Endometrial microvascular endothelial cells (primary cell): ENCODE data around the gene DHRS7. TPM values are rescaled to one million over a fixed set of nuclear protein-coding genes. Genes with fewer than 3 reads are reported as not detected.

Experiments used
- in situ Hi-C: cut with HindIII; loops from 2 replicates; pipeline ENCODE4 v1.10.0; 2017; ENCODE audit warnings: low sequenced_read_pairs, low pct_unique_long_range_greater_than_20kb; ENCODE audit errors: inconsistent ontology term
- total RNA-seq: library from RNA; depleted of rRNA; stranded (reverse); fragments of >200 nt; gene quantifications from one replicate; pipeline ENCODE4 v1.2.3, GENCODE V29; 2015; ENCODE audit errors: inconsistent ontology term

The DHRS7 gene, protein sequence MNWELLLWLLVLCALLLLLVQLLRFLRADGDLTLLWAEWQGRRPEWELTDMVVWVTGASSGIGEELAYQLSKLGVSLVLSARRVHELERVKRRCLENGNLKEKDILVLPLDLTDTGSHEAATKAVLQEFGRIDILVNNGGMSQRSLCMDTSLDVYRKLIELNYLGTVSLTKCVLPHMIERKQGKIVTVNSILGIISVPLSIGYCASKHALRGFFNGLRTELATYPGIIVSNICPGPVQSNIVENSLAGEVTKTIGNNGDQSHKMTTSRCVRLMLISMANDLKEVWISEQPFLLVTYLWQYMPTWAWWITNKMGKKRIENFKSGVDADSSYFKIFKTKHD
- total RNA-seq, result 53.1 TPM

DNA sequence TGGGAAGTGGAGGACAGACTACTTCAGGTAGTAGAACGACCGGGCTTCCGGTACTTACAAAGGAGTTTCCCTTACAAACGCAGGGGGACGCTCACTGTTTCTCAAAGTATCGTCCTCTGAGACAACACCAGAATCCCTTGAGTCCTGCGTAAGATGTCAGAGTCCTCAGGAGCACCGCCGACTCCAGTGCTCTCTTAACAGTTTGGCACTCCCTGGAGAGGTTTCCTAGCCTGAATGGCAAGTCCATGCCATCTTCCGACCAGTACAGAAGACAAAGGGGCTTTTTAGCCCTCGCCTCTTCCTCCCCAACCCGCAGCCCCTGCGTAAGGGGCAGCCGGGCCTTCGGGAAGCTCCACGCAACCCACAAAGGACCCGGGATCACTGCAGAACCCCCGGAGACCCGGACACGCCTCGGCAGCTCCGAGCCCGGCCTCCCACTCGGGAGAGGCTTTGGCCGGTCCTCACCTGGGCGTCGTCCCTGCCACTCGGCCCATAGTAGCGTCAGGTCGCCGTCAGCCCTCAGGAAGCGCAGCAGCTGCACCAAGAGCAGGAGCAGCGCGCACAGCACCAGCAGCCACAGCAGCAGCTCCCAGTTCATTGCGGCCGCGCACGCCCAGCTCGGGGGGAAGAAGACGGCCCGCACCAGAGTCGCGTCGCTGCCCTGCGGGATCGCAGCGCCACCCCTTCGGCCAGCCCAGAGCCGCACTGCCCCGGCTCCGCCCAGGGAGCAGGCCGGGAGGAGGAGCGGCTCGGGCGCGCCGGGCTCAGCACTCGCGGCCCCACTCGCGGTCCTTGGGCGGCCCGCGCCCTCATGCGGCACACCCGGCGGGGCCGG lies at the start of gene DHRS7:
TSS of gene DHRS7 (minus strand) at position 687 of the 835 bp plus-strand sequence. CDS start at position 598, 89 bp downstream.
- in situ Hi-C loops, result no loop called here

DNA sequence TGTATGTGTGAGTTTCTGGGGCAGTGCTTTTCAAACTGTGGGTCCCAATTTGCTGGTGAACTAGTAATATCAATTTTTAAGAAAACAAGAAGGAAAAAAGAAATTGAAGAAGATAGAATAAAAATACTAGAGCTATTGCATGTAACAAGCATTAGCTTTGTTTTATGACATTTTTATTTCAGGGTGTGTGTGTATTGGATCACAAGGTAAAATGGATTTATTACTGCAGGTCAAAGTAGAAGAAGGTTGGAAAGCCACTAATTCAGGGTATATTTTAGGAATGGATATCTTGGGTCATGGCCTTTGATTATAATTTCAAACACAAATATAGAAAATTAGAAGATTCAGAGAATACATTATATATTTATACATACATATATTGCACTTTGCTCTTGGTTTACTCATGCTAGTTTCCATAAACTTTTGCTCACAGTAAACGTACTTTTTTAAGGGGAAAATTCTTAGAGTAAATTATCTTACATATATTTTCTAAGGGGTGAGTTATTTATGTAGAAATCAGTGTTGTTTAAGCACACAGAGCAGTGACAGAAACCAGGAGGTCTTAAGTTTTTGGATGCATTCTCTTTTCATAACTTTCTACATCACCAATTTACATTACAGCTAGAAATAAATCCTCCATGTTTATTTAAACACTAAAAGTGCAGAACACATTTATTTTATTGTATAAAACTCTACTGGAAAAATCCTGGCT lies 49.4 kb upstream of the DHRS7 start:
- in situ Hi-C loops, result no loop called here

DNA sequence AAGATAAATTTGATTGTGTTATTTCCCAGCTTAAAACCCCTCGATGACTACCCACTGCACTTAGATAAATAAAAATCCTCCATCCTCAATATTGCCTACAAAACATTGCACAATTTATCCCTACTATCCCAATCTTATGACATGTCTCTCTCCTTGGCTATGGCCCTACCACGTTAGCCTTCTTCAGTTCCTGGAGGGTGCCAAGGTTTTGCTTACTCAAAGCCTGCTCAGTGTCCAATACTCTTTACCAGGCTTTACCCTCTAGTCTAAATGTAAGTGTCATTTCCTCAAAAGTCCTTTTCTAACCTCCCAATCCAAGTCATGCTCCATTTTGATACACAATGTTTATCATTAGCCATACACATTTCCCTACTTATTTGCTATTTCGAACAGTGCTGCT lies 48.8 kb upstream of the DHRS7 start:
- in situ Hi-C loops, result no loop called here

DNA sequence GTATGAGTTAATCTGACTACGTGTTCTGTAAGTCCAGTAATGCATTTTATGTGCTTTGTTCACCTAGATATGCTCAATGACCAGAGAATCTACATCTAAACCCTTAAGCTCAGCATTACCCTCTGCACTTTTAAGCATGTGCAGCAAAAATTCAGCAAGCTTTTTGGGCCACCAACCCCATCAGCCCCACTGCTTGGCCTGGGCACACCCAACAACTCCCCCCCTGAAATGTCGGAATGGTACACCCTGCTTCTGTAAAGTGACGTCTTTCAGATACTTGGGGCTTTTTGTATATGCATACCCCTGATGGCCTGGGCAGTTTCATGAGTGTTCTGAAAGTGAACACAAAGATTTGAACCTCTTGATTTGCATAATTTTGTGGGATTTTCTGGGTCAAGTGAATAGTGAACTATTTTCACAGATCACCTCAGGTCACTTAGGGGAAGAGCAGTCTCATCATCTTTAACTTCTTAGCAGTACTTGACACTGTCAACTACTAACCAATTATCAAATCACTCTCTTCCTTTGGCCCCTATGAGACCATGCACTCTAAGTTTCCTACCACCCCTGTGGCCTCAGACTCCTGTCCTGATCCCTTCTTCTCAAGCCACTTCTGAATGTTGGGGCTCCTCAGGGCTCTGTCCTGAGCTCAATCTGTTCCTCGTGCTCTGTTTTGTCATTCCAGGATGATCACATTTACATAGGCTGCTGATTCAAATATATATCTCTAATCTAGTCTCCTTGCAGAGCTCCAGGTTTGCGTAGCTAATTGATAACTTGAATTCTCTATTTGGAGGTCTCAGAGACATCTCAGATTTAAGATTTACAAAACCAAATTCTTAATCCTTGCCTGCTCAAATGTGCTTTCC lies 47.5 kb upstream of the DHRS7 start:
- in situ Hi-C loops, result no loop called here

DNA sequence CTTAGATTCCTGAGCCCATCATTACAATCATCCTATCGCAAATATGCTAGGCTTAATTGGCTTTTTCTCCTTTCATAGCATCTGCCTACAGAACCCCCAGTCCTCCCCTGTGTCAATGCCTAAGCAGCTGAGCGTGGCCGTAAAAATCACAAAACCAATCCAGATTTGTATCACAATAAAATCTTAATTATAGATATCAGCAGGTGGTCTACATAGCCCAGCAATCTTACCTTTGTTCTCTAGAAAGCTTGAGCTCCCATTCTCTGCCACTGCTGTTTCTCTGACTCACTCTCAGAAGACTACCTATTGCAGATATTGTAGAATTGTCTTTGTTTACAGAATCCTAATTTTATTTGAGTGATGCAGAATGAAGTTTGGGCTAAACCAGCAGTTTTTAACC lies 46.0 kb upstream of the DHRS7 start:
- in situ Hi-C loops, result no loop called here

DNA sequence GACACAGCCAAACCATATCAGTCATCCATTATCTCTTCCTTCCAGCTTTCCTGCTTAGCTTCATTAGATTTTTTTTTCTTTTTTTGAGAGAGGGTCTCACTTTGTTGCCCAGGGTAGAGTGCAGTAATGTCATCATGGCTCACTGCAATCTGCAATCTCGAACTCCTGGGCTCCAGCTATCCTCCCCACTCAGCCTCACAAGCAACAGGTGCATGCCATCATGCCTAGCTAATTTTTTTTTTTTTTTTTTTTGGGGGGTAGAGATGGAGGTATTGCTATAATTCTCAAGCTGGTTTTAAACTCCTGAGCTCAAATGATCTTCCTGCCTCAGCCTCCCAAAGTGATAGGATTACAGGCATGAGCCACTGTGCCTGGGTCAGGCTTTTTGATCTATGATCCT lies 45.5 kb upstream of the DHRS7 start:
- in situ Hi-C loops, result no loop called here

DNA sequence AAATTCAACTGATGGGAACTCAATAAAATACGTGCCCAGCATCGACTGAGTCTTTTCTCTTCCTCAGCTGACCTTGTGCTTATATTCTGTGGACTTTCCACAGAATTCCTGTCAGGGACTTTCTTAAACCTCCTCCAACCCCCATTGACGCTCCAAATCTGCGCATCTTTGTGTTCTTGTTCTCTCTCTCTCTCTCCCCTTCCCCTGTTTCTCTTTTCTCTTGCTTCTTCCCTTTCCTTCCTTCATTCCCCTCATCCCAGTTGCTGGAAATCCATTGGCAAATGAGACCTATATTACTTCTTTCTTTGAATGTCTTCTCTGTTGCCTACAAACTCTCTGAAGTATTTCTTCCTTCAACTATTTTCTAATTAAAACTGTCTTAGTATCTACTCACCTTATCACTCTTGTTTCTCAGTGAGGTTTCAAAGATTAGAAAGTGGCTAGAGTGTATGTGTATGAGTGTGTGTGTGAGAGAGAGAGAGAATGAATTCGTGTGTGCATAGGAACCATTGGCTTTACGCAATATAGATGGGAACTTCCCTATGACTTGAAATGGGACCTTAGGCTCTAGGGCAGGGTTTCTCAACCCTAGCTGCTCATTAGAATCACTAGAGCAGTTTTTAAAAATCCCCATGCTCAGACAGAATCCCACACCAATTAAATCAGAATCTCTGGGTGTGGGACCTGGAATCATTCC lies 41.8 kb upstream of the DHRS7 start:
- in situ Hi-C loops, result no loop called here

DNA sequence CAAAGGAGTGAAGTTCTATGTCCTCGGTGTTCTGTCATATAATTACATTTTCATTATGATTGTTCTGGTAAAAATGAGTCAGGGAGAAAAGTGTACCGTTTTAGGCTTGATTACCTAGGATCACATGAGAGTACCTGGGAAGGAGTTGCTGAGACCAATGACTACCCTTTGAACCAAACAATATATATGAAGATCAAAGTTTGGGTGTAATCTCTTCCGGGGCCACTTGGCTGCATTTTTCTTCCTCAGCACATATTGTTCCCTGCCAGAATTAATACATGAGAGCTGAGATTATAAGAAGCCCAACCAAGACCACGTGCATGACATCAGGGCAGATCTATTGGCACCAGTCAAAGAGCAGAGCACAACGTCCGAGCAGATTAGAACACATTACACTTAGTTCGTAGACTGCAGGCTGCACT lies 41.1 kb upstream of the DHRS7 start:
- in situ Hi-C loops, result no loop called here

DNA sequence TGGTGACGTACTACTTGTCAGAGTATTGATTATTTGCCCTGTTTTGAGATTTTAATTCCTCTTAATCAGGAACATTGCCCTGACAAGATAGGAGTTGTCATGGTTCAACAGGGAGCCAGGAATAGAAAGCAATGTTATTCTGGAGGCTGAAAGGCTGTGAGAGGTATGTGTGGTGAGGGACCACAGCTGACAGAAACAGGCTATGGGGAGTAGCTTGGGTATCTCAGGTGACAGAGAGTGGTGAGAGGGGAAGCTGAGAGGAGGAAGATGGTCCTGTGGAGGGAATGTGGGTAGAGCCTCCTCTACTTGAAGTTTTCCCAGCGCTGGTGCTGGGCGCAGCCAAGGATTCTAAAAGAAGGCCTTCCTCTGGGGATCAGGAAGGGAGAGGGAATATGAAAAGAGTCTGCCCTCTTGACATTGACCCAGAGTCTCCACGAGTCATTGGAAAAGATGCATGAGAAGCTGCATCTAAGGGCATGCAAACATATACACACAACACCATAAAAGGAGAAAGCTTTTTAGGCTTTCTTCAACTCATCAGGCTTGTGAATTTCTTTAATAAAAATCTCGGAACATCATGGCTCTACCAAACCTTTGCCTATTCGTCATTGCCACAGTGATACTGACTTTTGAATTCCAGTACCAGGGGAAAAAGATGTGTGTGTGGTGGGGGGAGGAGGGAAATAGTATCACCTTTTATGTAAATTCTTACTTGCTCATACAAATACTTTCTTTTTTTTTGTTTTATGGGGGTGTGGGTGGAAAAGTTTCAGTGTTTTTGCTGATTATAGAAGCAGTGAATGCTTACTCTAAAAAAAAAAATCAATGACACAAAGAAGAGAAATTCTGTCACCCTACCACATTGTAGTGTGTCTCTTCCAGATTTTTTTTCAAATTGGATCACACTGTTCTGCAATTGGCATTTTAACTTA lies 39.9 kb upstream of the DHRS7 start:
- in situ Hi-C loops, result no loop called here

DNA sequence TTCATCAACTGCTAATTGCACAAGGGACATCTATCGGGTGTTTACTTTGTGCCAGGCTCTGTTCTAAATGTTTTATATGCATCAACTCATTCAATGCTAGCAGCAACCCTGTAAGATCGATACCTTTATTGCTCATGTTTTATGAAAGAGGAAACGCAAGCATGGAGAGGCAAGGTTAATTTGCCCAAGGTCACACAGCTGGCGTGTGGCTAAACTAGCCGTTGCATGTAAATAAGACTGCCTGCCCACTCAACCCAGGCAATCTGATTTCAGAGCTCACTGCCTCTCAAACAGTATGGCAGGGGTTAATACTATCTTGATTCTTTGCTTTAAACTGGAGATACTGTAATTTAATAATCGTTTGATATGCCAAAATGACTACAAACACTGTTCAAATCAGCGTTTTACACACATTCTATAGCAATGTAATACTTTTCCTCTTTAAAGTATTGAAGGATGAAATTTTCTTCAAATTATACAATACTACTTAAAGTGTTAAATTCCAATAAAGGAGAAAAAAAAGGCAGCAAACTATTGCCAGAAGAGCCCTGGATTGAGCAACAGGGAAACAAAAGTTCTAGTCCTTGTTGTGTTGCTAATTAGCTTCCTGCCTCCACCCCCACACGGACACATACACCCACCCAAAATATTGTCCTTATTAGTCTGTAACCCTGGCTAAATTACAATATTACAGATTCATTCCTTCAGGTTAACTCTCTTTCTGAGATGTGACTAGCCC lies 39.1 kb upstream of the DHRS7 start:
- in situ Hi-C loops, result no loop called here

DNA sequence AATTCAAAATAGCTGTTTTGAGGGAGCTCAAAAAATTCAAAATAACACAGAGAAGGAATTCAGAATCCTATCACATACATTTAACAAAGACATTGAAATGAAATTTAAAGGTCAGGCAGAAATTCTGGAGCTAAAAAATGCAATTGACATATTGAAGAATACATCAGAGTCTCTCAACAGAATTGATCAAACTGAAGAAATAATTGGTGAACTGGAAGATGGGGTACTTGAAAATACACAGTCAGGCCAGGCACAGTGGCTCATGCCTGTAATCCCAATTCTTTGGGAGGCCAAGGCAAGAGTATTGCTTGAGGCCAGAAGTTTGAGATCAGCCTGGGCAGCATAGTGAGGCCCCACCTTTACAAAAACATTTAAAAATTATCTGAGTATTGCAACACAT lies 34.1 kb upstream of the DHRS7 start:
- in situ Hi-C loops, result no loop called here

DNA sequence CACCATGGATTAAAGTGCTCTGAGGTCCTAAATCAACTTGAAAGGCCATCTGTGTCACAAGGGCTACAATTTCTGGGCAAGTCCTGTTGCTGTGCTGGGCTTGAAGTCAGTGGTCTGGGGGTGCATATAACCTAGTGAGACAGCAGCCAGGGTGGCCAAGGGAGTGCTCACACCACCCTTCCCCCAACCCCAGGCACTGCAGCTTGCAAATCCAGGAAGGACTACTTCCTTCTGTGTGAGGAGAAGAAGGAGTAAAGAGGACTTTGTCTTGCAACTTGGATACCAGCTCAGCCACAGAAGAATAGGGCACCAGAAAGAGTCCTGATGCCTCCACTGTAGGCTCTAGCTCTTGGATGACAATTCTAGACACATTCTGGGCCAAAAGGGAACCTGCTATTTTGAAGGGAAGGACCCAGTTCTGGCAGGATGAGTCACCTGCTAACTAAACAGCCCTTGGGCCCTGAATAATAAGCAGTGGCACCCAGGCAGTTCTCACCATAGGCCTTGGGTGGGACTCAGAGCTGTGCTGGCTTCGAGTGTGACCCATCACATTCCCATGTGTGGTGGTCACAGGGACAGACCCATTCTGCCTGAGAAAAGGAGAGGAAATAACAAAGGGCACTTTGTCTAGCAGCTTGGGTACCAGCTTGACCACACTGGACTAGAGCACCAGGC lies 32.6 kb upstream of the DHRS7 start:
- in situ Hi-C loops, result no loop called here

DNA sequence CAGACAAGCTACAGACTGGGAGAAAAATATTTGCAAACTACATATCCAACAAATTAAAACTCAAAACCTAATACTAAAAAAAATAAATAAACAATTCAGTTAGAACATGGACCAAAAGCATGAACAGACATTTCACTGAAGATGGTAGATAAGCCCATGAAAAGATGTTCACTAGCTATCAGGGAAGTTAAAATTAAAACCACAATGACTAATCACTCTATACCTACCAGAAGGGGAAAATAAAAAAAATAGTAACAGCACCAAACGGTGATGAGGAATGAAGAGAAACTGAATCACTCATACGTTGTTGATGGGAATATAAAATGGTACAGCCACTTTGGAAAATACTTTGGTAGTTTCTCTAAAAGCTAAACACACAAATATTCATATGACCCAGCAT lies 31.1 kb upstream of the DHRS7 start:
- in situ Hi-C loops, result no loop called here

DNA sequence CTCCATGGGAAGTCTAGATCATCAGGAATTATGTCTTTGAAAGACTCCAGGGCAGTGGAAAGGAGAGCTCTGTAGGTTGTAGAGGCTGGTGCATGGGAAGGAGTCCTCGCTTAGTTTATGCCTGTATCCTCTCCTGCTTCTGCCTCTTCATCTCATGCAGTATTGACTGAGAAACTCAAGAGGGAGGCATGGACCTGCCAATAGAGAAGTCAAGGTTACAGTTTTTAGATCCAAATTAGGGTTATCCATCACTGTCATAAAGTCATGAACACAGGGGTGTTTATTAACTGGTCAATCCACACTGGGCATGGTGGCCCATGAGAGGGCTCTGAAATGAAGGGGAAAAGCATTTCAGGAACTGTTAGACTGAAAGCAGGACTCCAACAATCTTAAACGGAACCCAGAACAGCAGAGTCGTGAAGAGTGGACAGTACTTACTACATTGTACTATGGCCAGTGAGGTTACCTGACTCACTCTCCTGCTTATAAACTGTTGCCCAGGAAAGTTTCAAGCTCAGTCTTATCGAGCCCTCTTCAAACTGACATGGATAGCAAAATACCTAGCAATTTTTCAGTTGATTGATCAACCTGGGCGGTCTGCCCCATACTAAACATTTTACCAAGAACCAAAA lies 30.1 kb upstream of the DHRS7 start:
- in situ Hi-C loops, result no loop called here

DNA sequence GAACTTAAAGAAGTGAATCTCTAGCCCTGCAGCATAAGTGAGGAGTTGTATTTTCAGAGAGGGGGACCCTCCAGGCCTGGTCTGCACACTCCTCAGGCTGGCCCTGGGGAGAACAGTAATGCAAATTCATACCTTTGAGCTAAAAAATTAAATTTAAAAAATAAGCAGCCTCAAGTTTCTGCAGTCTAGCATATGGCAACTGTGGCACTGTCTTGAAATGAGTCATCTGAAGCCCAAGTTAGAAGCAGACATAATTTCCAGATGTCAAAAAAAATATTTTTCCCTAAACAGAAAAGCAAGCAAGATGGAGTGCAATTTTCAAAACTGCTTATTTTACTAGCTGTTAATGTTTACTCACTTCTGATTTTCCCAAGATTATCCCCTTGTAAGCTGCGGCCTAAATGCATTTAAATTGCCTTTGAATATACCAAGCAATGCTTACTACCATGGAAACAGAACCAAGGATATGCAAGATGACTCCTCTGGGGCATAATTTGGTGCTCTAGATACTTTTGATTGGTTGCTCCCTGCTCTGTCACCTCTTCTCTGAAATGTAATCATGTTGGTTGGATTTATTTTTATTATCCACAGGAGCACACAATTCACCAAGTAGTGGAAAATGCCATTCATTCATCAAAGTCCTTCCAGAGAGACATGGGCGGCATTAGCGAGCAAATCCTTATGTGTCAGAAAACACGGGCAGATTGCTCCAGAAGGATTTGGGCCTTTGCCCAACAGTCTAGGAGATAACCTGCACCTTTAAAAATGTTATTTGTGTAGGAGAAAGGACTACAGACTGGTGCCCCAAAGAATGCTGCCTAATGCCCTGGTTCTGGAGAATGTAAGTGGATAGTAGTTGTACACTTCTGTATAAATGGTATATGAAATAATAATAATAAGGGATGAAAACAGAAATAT lies 25.0 kb upstream of the DHRS7 start:
- in situ Hi-C loops, result no loop called here
